Measurements from ENCODE around the gene GJA9. TPM values are rescaled to one million over a fixed set of nuclear protein-coding genes. Genes with fewer than 3 reads are reported as not detected.

GJA9 gene
- total and polyA plus RNA-seq, 2 of the 4 experiments (the other 2 are of a cell fraction), result not detected

- peak overlapping the region; percentile 98 for H3K14ac ChIP-seq (replicated peaks; ENCODE audit: low read depth, low read length)
- H3K9me3 ChIP-seq (ENCODE audit: control insufficient read depth, insufficient read depth, low read length), result no peaks in the 10 kb centered on the region
- peaks cover 29 to 56% of the 10 kb centered on the region in 2 experiments for H3K79me1 ChIP-seq (ENCODE audit: low read depth in 1 of 2, low read length in 2 of 2)
- H3K4ac ChIP-seq (ENCODE audit: low read depth, low read length), result peak overlapping the region; percentile 96
- peaks cover 2% of the 10 kb centered on the region; the same call in 1 of the 2 replicates for H3K4me1 ChIP-seq (ENCODE audit: control insufficient read depth, insufficient read depth, low read length)
- peak overlapping the region; percentile 57; the same call in 1 of the 2 replicates for H2AK5ac ChIP-seq (ENCODE audit: low read depth, low read length)
- H2BK120ac ChIP-seq (ENCODE audit: low read depth, low read length), result 0 out of 2 replicates have a peak overlapping the region, but pooled peaks have one; percentile 35
- peak overlapping the region; percentile 67; the same call in 1 of the 2 replicates for H3K18ac ChIP-seq (ENCODE audit: low read depth, low read length)
- TF ChIP-seq MXI1 (IDR thresholded peaks at IDR 0.05; ENCODE audit: borderline replicate concordance, low read depth, low read length) (no peak), NFE2L2 (IDR thresholded peaks at IDR 0.05; ENCODE audit: low read depth, low read length) (no peak), FOS (IDR thresholded peaks at IDR 0.05; ENCODE audit: low read depth, low read length) (no peak), RCOR1 (IDR thresholded peaks at IDR 0.05; ENCODE audit: insufficient replicate concordance, low read length) (no peak), CEBPB (IDR thresholded peaks at IDR 0.05; ENCODE audit: low read depth, low read length) (no peak), MAZ (IDR thresholded peaks at IDR 0.05; ENCODE audit: borderline replicate concordance, low read depth, low read length) (no peak), MAFK (IDR thresholded peaks at IDR 0.05; ENCODE audit: low read depth, low read length) (no peak), RAD21 (IDR thresholded peaks at IDR 0.05; ENCODE audit: low read length) (no peak)
- peak overlapping the region; percentile 63; the same call in 1 of the 3 replicates for H2BK15ac ChIP-seq (ENCODE audit: low read depth, low read length)
- H4K91ac ChIP-seq (ENCODE audit: insufficient read depth, low read depth, low read length), result peak overlapping the region; percentile 75; the same call in 1 of the 2 replicates
- WGBS, 2 experiments (ENCODE audit: extremely low coverage in 2 of 2, insufficient read length in 1 of 2), result no CpG with 5 or more reads among the region's 6 CpGs
- no peak overlapping the region for H3K56ac ChIP-seq (ENCODE audit: extremely low read depth, insufficient read depth, low read length)
- H3K9me1 ChIP-seq (ENCODE audit: insufficient read depth, low read length), result no peaks in the 10 kb centered on the region; the same call in 1 of the 2 replicates
- H2AK9ac ChIP-seq (replicated peaks; ENCODE audit: low read depth, low read length, poor library complexity), result peak overlapping the region; percentile 97
- in situ Hi-C loops (cut with MboI; ENCODE audit: low sequenced_read_pairs), result loop anchor here (5.0 to 25.0 kb wide), 2 partner anchors 227 to 677 kb away; no protein-coding TSS in a partner anchor
- peak overlapping the region; percentile 95 for H3K23ac ChIP-seq (ENCODE audit: low read depth, low read length)
- dilution Hi-C loops (cut with HindIII; ENCODE audit: low sequenced_read_pairs, unreplicated experiment), result no loop called here
- ChIA-PET POLR2A (ENCODE audit: unreplicated experiment) (no interaction called here), CTCF (no interaction called here)
- DNase-seq (peak; percentile 4), ATAC-seq (ENCODE audit: low read depth) (no peak)
- peak overlapping the region; percentile 97 for H2AFZ ChIP-seq (replicated peaks; ENCODE audit: low read length, poor library complexity)
- H3K36me3 ChIP-seq (ENCODE audit: control insufficient read depth, insufficient read depth, low read length), result peaks cover 4% of the 10 kb centered on the region
- peak overlapping the region; percentile 84 for H4K5ac ChIP-seq (ENCODE audit: low read depth, low read length)
- H2BK5ac ChIP-seq (ENCODE audit: low read depth, low read length, poor library complexity, severe bottlenecking), result peak overlapping the region; percentile 69
- H4K8ac ChIP-seq (ENCODE audit: low read depth in 2 of 2, low read length in 2 of 2), result peak overlapping the region; percentile 91 to 94; a peak in 3 of 4 replicates
- peak overlapping the region; percentile 92 for H3K4me3 ChIP-seq (ENCODE audit: insufficient read depth, low read depth, low read length)
- intact Hi-C loops (cut with micrococcal nuclease), result no loop called here
- no peak overlapping the region for H2BK20ac ChIP-seq (ENCODE audit: low read depth, low read length)
- H3K9ac ChIP-seq (ENCODE audit: low read depth, low read length), result peak overlapping the region; percentile 96
- H3K27ac ChIP-seq (ENCODE audit: insufficient read depth, low read length), result peak overlapping the region; percentile 80
- TSS peak; percentile 35 for BruUV-seq (replicated peaks)
- no peaks in the 10 kb centered on the region for H3K27me3 ChIP-seq (ENCODE audit: control insufficient read depth, insufficient read depth, low read length)
- H4K20me1 ChIP-seq (ENCODE audit: insufficient read depth, low read length), result peaks cover 3% of the 10 kb centered on the region; the same call in 1 of the 2 replicates
- peak overlapping the region; percentile 98 for H3K4me2 ChIP-seq (ENCODE audit: low read depth, low read length)
Observed at GRCh38 chr1:38860454-38860795, 21.0 kb downstream of the GJA9 start.
